Lower leg skin (tissue), 3 donors: ENCODE data around the gene SPDL1.

Experiments used
- CTCF ChIP-seq, 3 donors: fragments of 450-650 bp; IDR thresholded peaks; one replicate each; pipeline ENCODE4 v1.5.1; 2016; ENCODE audit warnings: antibody characterized with exemption in 3 of 3, mild to moderate bottlenecking in 3 of 3, moderate library complexity in 2 of 3
- POLR2A ChIP-seq, 2 donors: fragments of 450-650 bp; IDR thresholded peaks; one replicate each; pipeline ENCODE4 v1.6.1; 2016 to 2017; ENCODE audit warnings: antibody characterized with exemption in 2 of 2, mild to moderate bottlenecking in 1 of 2, moderate library complexity in 1 of 2

DNA sequence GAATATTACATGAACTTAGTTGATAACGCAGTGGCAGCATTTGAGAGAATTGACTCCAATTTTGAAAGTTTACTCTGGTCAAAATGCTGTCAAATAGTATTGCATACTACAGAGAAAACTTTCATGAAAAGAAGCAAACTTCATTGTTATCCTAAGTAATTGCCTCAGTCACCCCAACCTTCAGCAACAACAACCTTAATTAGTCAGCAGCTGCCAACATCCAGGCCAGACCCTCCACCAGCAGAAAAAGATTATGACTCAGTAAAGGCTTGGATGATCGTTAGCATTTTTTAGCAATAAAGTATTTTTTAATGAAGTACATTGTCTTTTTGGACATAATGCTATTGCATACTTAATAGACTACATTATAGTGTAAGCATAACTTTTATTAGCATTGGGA, 40.8 kb upstream of the SPDL1 start:
- no peak for TF ChIP-seq POLR2A (IDR thresholded peaks at IDR 0.05)
- TF ChIP-seq CTCF (IDR thresholded peaks at IDR 0.05) = no peak
